Inferior parietal cortex (tissue), 1 donor: ENCODE data around the gene C1orf105.
A peak's percentile ranks its signal among the peaks of the same experiment; 100 is the strongest.
"Not testable (repeated sequence)": the region's sequence is repeated elsewhere in the genome, so short reads cannot be mapped to it uniquely, and the experiment has no call there.

Experiments
- DNase-seq: peaks from one replicate; pipeline ENCODE4 v3.0.0-alpha.2; 2016; ENCODE audit errors: extremely low spot score

The C1orf105 gene

DNA sequence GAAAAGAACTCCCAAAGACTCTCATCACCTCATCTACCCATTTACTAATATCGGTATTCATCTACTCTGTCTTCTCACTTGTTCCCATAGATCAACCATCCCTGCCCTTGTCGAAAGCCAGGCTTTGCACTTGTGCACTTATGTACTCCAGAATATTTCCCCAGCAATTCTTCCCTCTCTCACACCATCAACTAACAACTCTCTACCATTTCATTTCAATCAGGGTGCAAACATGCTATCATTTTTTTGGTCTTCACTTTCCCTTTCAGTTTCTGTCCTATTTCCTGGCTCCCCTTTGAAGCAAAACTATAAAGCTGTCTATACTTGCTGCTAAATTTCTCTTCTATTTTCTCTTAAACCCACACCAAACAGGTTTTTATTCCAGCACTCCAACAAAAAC lies 6.7 kb downstream of the C1orf105 start:
- DNase-seq = no peak

GRCh38 chr1:172429331-172430127 lies 9.0 kb downstream of the C1orf105 start:
- DNase-seq = peak; percentile 81

DNA sequence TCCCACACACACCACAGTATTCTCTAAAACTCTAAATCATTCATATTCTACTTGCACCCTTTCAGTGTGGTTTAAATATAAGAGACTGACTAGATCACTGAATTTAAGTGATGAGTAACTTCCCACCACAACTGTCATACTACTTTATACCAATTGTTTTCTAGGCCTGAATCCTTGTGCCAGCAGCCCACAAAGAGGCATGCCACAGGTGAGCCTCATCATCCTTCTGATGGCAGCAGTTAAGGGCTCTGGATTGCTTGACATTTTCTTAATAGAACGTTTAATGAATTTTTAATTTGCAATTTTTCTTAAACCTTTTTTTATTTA lies 9.6 kb downstream of the C1orf105 start:
- DNase-seq = no peak

- no peak for DNase-seq
Observed at GRCh38 chr1:172431204-172431603, 10.7 kb downstream of the C1orf105 start.

- DNase-seq = no peak
Observed at GRCh38 chr1:172431721-172432192, 11.3 kb downstream of the C1orf105 start.

DNA sequence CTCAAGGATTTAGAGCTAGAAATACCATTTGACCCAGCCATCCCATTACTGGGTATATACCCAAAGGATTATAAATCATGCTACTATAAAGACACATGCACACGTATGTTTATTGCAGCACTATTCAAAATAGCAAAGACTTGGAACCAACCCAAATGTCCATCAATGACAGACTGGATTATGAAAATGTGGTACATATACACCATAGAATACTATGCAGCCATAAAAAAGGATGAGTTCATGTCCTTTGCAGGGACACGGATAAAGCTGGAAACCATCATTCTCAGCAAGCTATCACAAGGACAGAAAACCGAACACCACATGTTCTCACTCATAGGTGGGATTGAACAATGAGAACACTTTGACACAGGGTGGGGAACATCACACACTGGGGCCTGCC lies 16.7 kb downstream of the C1orf105 start:
- not testable (repeated sequence) for DNase-seq

DNA sequence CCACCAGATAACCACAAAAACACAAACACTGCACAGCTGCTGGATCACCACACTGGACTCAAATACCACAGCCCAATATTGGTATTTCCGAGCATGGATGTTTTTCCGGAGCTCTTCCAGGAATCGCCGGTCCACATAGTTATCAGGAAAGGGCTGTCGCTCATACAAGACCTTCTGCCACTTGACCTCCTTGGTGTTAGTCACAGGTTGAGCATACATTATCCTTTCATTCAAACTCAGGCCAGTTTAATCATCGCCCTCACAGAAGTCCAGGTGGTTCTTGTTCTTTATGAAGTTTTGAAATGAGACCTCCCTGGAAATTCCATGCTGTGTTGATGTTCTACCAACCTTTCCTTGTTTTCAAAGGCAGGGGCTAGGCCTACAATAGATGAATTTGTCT lies 21.9 kb downstream of the C1orf105 start:
- no peak for DNase-seq

- DNase-seq = no peak
Observed at GRCh38 chr1:172442843-172443565, 22.5 kb downstream of the C1orf105 start.

GRCh38 chr1:172443666-172444453 lies 23.4 kb downstream of the C1orf105 start, which contains the start of gene PIGC:
PIGC (minus strand) TSS chr1:172444069; CDS start chr1:172442622, 1,447 bp downstream.
- DNase-seq = peak; percentile 91

DNA sequence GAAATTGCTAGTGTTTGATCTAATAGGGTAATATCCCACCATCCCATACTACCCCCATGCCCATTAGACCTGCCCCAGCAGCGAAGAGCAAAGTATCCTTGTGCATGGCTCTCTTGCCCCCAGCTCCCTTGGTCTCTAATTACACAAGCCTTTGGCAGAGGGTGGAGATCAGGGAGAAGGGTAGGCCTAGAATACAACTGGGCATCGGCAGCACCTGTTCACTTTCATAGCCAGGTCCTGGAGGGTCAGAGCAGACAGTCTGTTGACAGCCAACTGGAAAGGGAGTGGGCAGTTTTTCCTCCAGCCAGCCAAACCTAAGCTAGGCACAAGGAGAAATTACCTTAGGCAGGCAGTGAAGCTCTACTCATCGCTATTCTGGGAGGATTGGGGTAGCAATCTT lies 26.1 kb downstream of the C1orf105 start:
- no peak for DNase-seq

GRCh38 chr1:172447641-172448040 lies 27.2 kb downstream of the C1orf105 start:
- DNase-seq = no peak

GRCh38 chr1:172448995-172449584 lies 28.6 kb downstream of the C1orf105 start:
- no peak for DNase-seq

- peak; percentile 58 for DNase-seq
Observed at GRCh38 chr1:172449585-172450523, 29.4 kb downstream of the C1orf105 start.

- DNase-seq = no peak
Observed at GRCh38 chr1:172450524-172450885, 30.0 kb downstream of the C1orf105 start.

DNA sequence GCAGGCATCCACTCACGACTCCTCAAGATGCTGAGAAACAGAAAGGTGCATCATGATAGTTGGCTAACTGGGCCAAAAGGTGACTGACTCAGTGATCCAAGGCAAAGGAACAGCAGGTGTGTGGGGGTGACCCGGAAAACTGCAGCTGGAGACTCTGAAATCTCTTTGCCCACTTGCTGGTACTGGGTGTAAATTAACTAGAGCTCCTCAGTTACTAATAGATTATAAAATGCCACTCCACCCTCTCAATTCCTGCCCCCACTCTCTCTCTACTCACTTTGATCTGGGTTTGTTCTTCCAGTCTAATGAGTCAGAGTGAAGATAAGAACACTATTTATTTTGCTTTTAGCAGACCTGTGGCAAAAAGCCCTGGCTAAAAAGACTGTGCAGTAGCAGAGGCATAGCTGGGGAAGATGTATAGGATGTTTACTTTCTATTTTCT lies 30.5 kb downstream of the C1orf105 start:
- no peak for DNase-seq

GRCh38 chr1:172452536-172453152 lies 32.2 kb downstream of the C1orf105 start:
- DNase-seq = no peak

GRCh38 chr1:172453153-172453545 lies 32.7 kb downstream of the C1orf105 start:
- DNase-seq = no peak

DNA sequence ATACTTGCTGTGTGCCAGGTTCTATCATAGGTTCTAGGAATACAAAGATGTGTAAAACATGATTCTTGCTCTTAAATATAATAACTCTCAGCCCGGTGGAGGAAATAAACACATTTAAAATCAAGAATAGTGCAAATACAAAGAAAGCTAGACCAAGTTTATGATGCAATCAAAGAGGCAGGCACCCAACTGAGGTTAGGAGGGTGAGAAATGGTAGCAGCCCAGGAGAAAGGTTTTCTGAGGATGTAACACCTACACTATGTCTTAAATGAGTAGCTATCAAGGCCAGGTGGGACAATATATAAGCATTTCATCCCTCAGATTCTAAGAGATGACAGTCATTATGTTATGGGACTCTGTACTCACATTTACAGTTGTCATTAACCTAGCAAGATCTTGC lies 33.1 kb downstream of the C1orf105 start:
- DNase-seq = no peak

GRCh38 chr1:172455451-172455850 lies 35.0 kb downstream of the C1orf105 start:
- DNase-seq = no peak

DNA sequence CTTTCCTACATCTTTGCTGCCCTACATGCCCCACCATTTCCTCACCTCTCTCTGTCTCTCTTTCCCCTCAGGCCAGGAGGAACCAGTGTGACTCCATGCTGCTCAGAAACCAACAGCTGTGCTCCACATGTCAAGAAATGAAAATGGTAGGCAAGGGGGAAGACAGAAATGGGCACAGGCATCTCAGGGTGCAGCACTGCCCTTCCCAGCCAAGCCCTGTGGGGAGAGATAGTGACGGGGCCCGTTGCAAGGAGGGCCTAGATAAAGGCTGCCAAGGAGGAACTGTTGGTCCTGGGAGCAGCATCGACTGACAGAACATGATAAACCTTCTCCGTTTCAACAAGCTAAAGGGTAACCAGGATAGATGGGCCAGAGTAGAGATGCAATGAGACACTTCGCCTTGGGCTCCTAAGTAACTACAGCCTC lies 35.9 kb downstream of the C1orf105 start:
- DNase-seq = no peak
